ENCODE data around the gene ACOT11.
"Not testable (repeated sequence)": the region's sequence is repeated elsewhere in the genome, so short reads cannot be mapped to it uniquely, and the experiment has no call there.

GRCh38 chr1:54526565-54526964, 21.5 kb upstream of the ACOT11 start:
- not testable (repeated sequence) for TF ChIP-seq CTCF, POLR2A, POLR2AphosphoS5, EP300 (IDR thresholded peaks at IDR 0.05)
